Thyroid gland (tissue), 4 donors: ENCODE measurements around the gene NCS1. TPM values are rescaled to one million over a fixed set of nuclear protein-coding genes. Genes with fewer than 3 reads are reported as not detected.

Experiments used
- DNase-seq, 2 donors: peaks; one replicate each; pipeline ENCODE4 v3.0.0-alpha.2; 2019
- H3K27ac ChIP-seq, 3 donors: fragments of 200-600 bp; sonication (generic); 1 replicate in 2 of 3; 2 replicates in 1 of 3; pipeline ENCODE4 v1.5.1; 2016 to 2019; ENCODE audit warnings: mild to moderate bottlenecking in 1 of 3, moderate library complexity in 1 of 3
- H3K27me3 ChIP-seq: fragments of 200-600 bp; sonication (generic); one replicate; pipeline ENCODE4 v1.5.1; 2019
- H3K36me3 ChIP-seq, 2 donors: fragments of 200-600 bp; sonication (generic); one replicate each; pipeline ENCODE4 v1.5.1; 2016 to 2019
- H3K4me1 ChIP-seq, 2 donors: fragments of 200-600 bp; sonication (generic); one replicate each; pipeline ENCODE4 v1.5.1; 2017 to 2019
- H3K4me3 ChIP-seq, 3 donors: fragments of 200-600 bp; sonication (generic); replicated peaks in 1 of 3; 1 replicate in 2 of 3; 2 replicates in 1 of 3; pipeline ENCODE4 v1.5.1; 2016; ENCODE audit warnings: mild to moderate bottlenecking in 1 of 3
- H3K9me3 ChIP-seq: fragments of 200-600 bp; sonication (generic); one replicate; pipeline ENCODE4 v1.5.1; 2017
- POLR2A ChIP-seq, 2 donors: fragments of 450-650 bp; IDR thresholded peaks; one replicate each; pipeline ENCODE4 v1.6.1; 2017; ENCODE audit warnings: antibody characterized with exemption in 2 of 2, mild to moderate bottlenecking in 2 of 2, moderate library complexity in 1 of 2
- WGBS, 2 donors: methylation state at CpG; one replicate each; pipeline ENCODE4 v1.1.5; 2017; 5-methylcytosine and 5-hydroxymethylcytosine counted together
- intact Hi-C: fragments of 100-400 bp; cut with DNase I; formaldehyde crosslinking; loops from one replicate; pipeline ENCODE4 v1.15.1; 2023
- total RNA-seq, 4 donors: library from RNA; depleted of rRNA; stranded (reverse); fragments of >200 nt; gene quantifications; one replicate each; pipeline ENCODE4 v1.2.3, GENCODE V29; 2016
- TF ChIP-seq, protein P1 (sequence below), 6 experiments: fragments of 200-600 bp in 3 of 6; fragments of 450-650 bp in 3 of 6; sonication (generic) in 3 of 6; IDR thresholded peaks; one replicate each; pipeline ENCODE4 v1.5.1; 2016 to 2019; ENCODE audit warnings: antibody characterized with exemption in 6 of 6, mild to moderate bottlenecking in 2 of 6, inconsistent platforms in 1 of 6, moderate library complexity in 1 of 6

The NCS1 gene
- total RNA-seq, 4 donors from 2014 or later, result 31.0 to 85.4 (median 61.2) TPM

DNA sequence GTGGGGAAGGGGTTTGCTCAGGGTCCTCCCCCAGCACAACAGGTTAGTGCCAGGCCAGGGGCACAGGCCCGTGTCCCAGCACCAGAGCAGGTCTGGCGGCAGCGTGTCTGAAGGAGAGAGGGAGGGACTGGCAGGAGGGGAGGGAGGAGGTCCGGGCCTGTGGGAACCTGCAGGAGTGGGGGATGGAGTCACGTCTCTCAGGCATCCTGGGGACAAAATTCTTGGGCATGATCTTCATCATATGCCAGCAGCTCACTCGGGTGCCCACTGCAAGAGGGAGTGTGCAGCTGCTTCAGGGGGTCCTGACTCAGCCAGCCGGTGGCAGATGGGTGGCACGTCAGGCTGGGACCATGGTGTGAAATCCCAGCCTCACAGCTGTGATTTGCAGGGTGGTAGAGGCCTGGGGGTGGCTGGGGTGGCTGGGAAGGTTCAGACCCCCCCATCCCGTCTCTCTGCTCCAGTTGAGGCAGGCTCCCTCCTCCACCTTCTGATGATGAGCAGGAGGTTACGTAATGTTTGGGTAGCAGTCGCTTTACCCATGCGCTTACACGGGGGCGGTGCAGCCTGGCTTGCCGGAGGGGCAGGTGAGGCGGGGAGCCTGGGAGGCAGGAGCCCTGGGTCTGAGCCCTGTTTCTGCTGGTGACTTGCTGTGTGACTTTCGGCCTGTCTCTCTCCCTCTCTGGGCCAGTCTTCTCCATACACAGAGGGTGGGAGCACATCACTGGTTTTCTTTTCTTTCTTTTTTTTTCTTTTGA, 40.5 kb downstream of the NCS1 start:
- H3K4me1 ChIP-seq, result peaks cover 54 to 69% of the 10 kb centered on the region in 2 donors
- no peaks in the 10 kb centered on the region for H3K9me3 ChIP-seq
- TF ChIP-seq, protein P1, sequence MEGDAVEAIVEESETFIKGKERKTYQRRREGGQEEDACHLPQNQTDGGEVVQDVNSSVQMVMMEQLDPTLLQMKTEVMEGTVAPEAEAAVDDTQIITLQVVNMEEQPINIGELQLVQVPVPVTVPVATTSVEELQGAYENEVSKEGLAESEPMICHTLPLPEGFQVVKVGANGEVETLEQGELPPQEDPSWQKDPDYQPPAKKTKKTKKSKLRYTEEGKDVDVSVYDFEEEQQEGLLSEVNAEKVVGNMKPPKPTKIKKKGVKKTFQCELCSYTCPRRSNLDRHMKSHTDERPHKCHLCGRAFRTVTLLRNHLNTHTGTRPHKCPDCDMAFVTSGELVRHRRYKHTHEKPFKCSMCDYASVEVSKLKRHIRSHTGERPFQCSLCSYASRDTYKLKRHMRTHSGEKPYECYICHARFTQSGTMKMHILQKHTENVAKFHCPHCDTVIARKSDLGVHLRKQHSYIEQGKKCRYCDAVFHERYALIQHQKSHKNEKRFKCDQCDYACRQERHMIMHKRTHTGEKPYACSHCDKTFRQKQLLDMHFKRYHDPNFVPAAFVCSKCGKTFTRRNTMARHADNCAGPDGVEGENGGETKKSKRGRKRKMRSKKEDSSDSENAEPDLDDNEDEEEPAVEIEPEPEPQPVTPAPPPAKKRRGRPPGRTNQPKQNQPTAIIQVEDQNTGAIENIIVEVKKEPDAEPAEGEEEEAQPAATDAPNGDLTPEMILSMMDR (IDR thresholded peaks at IDR 0.05), result no peak
- no peak for TF ChIP-seq POLR2A (IDR thresholded peaks at IDR 0.05)
- H3K27ac ChIP-seq, result peak overlapping the region; percentile 60 to 74 (median 66)
- intact Hi-C loops, result no loop called here
- H3K36me3 ChIP-seq, result no peaks in the 10 kb centered on the region
- WGBS, 2 donors, result 71 to 80% methylated on average over 11 to 15 of the region's 17 CpGs
- DNase-seq, result peak; percentile 87
- no peak overlapping the region for H3K4me3 ChIP-seq
- no peaks in the 10 kb centered on the region for H3K27me3 ChIP-seq

GRCh38 chr9:130213911-130214761, 41.9 kb downstream of the NCS1 start:
- TF ChIP-seq, protein P1 (IDR thresholded peaks at IDR 0.05), result no peak
- no peak for TF ChIP-seq POLR2A (IDR thresholded peaks at IDR 0.05)
- peak; percentile 89 to 91 for DNase-seq
- Histone ChIP-seq H3K4me3 (no peak overlapping the region), H3K4me1 (peaks cover 45 to 60% of the 10 kb centered on the region in 2 donors), H3K9me3 (no peaks in the 10 kb centered on the region), H3K27ac (peak overlapping the region; percentile 22 to 74 (median 70)), H3K36me3 (peaks cover 3 to 5% of the 10 kb centered on the region in 2 donors), H3K27me3 (no peaks in the 10 kb centered on the region)
- intact Hi-C loops, result no loop called here
- 66% methylated on average over 17 to 19 of the region's 19 CpGs for WGBS, 2 donors

DNA sequence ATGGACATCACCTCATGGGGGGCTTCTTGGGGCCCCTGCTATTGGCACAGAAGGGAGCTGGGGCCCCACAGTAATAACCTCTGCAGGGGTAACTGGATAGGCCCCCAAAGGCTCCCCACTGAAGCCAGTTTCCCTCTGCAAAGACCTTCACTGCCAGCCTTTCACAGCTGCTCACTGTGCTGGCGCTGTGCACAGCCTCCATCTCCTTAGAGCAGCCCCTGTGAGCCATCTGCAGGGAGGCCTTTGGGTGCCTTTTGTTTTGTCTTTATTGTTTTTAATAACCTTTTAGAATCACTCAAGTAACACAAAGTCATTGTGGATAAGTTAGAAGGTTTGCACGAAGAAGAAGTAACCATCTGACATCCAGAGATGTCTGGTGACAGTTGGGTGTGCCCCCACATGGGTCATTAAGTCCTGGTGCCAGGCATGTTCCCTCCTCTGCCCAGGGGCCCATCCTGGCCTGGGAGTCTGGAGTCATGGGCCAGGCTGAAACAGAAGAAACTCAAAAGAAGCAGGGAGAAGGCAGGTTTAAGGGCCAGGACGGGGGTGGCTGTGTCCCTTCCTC, 42.7 kb downstream of the NCS1 start:
- Histone ChIP-seq H3K27ac (peak overlapping the region; percentile 22 to 74 (median 70)), H3K9me3 (no peaks in the 10 kb centered on the region), H3K4me3 (no peak overlapping the region), H3K4me1 (peaks cover 37 to 53% of the 10 kb centered on the region in 2 donors), H3K27me3 (no peaks in the 10 kb centered on the region), H3K36me3 (peaks cover 5 to 6% of the 10 kb centered on the region in 2 donors)
- WGBS, 2 donors, result 73 to 75% methylated on average over 3 of the region's 3 CpGs
- intact Hi-C loops, result no loop called here
- DNase-seq, result no peak
- TF ChIP-seq, protein P1 (IDR thresholded peaks at IDR 0.05), result no peak
- no peak for TF ChIP-seq POLR2A (IDR thresholded peaks at IDR 0.05)

GRCh38 chr9:130215341-130216119, 43.3 kb downstream of the NCS1 start:
- intact Hi-C loops, result no loop called here
- Histone ChIP-seq H3K4me1 (peaks cover 31 to 51% of the 10 kb centered on the region in 2 donors), H3K9me3 (no peaks in the 10 kb centered on the region), H3K4me3 (no peak overlapping the region), H3K27me3 (no peaks in the 10 kb centered on the region), H3K27ac (peak overlapping the region; percentile 22 to 74 (median 43)), H3K36me3 (peaks cover 5 to 6% of the 10 kb centered on the region in 2 donors)
- peak; percentile 54 to 59 for DNase-seq
- no peak for TF ChIP-seq POLR2A (IDR thresholded peaks at IDR 0.05)
- TF ChIP-seq, protein P1 (IDR thresholded peaks at IDR 0.05), result no peak
- WGBS, 2 donors, result 72 to 75% methylated on average over 9 to 16 of the region's 16 CpGs
